HepG2 (cell line): ENCODE results near the gene CRAMP1. TPM values are rescaled to one million over a fixed set of nuclear protein-coding genes. Genes with fewer than 3 reads are reported as not detected.
A peak's percentile ranks its signal among the peaks of the same experiment; 100 is the strongest.

Source experiments
- ATAC-seq: fragments of 200-7000 bp; cut with Tn5 transposase; 3 replicates; pipeline ENCODE4 v1.9.1; 2020; ENCODE audit warnings: mild to moderate bottlenecking, moderate library complexity
- BruUV-seq: library from RNA; stranded (reverse); fragments of 400-500 nt; replicated peaks from 2 replicates; lab custom pipeline; 2021; lab: Mats Ljungman, UMichigan
- CTCF ChIA-PET: fragments of 300-600 bp; formaldehyde crosslinking; extraction: SDS; loops from one replicate; lab custom pipeline; 2021; ENCODE audit warnings: low total read pairs, inconsistent platforms, low intra/inter-chr PET ratio; lab: Yijun Ruan, JAX
- POLR2A ChIA-PET: fragments of 350-600 bp; sonication (Branson Sonifier 250); formaldehyde crosslinking; loops from one replicate; lab custom pipeline; 2020; ENCODE audit warnings: antibody characterized with exemption, inconsistent platforms; lab: Yijun Ruan, JAX
- DNase-seq: peaks from one replicate; pipeline ENCODE4 v3.0.0-alpha.2; 2015; ENCODE audit warnings: low spot score
- FAIRE-seq: peaks from 3 replicates; lab custom pipeline; 2011; peaks lifted over from hg19 to GRCh38; lab: Jason Lieb, UNC
- H2AFZ ChIP-seq: one replicate; pipeline ENCODE4 v1.6.1; 2011; ENCODE audit warnings: low read length, inconsistent platforms
- H3K27ac ChIP-seq: fragments of 300-600 bp; 3 replicates; pipeline ENCODE4 v1.8.0; 2011; ENCODE audit warnings: mixed run types, mild to moderate bottlenecking, mixed read lengths, low read length, inconsistent platforms; ENCODE audit not compliant: insufficient read depth; ENCODE audit errors: extremely low read length
- H3K27me3 ChIP-seq, 2 experiments: fragments of 200-600 bp in 1 of 2; 2 replicates in 1 of 2; 3 replicates in 1 of 2; pipeline versions ENCODE4 v1.6.0 to v1.8.0; 2011; ENCODE audit warnings: low read length in 2 of 2, mild to moderate bottlenecking in 2 of 2, moderate library complexity in 2 of 2, inconsistent platforms in 1 of 2; ENCODE audit not compliant: insufficient read depth in 2 of 2, control insufficient read depth in 1 of 2
- H3K36me3 ChIP-seq, 2 experiments: fragments of 200-600 bp in 1 of 2; replicated peaks in 1 of 2; 2 replicates in 1 of 2; 3 replicates in 1 of 2; pipeline versions ENCODE4 v1.5.1 to v1.8.0; 2011; ENCODE audit warnings: low read length in 2 of 2, inconsistent platforms in 1 of 2; ENCODE audit not compliant: insufficient read depth in 2 of 2, control insufficient read depth in 1 of 2
- H3K4me1 ChIP-seq: 2 replicates; pipeline ENCODE4 v1.5.1; 2012; ENCODE audit warnings: low read length, inconsistent platforms; ENCODE audit not compliant: insufficient read depth
- H3K4me2 ChIP-seq: 2 replicates; pipeline ENCODE4 v1.6.0; 2011; ENCODE audit warnings: low read depth, low read length, inconsistent platforms
- H3K4me3 ChIP-seq, 3 experiments: fragments of 200-600 bp in 1 of 3; sonication (generic), shearing (Covaris generic) in 1 of 3; replicated peaks in 1 of 3; 2 replicates each; pipeline ENCODE4 v1.5.1; 2011 to 2016; ENCODE audit warnings: low read length in 3 of 3, inconsistent platforms in 2 of 3, low read depth in 2 of 3, mild to moderate bottlenecking in 2 of 3, control low read depth in 1 of 3, mixed read lengths in 1 of 3; ENCODE audit not compliant: insufficient read depth in 1 of 3
- H3K79me2 ChIP-seq: one replicate; pipeline ENCODE4 v1.6.1; 2011; ENCODE audit warnings: low read length, inconsistent platforms; ENCODE audit not compliant: insufficient read depth
- H3K9ac ChIP-seq: 2 replicates; pipeline ENCODE4 v1.6.0; 2011; ENCODE audit warnings: mild to moderate bottlenecking, low read depth, low read length, inconsistent platforms; ENCODE audit not compliant: insufficient read depth
- H3K9me3 ChIP-seq: 2 replicates; pipeline ENCODE4 v1.5.1; 2012; ENCODE audit warnings: mild to moderate bottlenecking, low read length
- H4K20me1 ChIP-seq: 2 replicates; pipeline ENCODE4 v1.6.0; 2011; ENCODE audit warnings: inconsistent platforms, mild to moderate bottlenecking, low read length, moderate library complexity; ENCODE audit not compliant: insufficient read depth
- ASH2L ChIP-seq: fragments of 300-600, 200-600 bp; sonication (generic); IDR thresholded peaks from 2 replicates; pipeline ENCODE4 v1.7.0; 2017; ENCODE audit warnings: low read depth, mild to moderate bottlenecking, moderate library complexity, mixed read lengths, low read length; ENCODE audit not compliant: insufficient read length
- GFI1 ChIP-seq: sonication (generic); formaldehyde crosslinking; IDR thresholded peaks from 2 replicates; pipeline ENCODE4 v1.5.0; 2020; ENCODE audit warnings: missing genetic modification reagents, mild to moderate bottlenecking, borderline replicate concordance
- MAFG ChIP-seq: sonication (generic); formaldehyde crosslinking; IDR thresholded peaks from 2 replicates; pipeline ENCODE4 v1.5.1; 2020; ENCODE audit warnings: mild to moderate bottlenecking, missing genetic modification reagents
- MIER3 ChIP-seq: IDR thresholded peaks from 2 replicates; pipeline ENCODE4 v1.6.1; 2016; ENCODE audit warnings: missing compliant biosample characterization, borderline replicate concordance
- MLX ChIP-seq: IDR thresholded peaks from 2 replicates; pipeline ENCODE4 v1.6.1; 2016
- MXI1 ChIP-seq: IDR thresholded peaks from 3 replicates; pipeline ENCODE4 v1.6.1; 2012; ENCODE audit warnings: low read depth, low read length, inconsistent platforms, borderline replicate concordance
- PHB2 ChIP-seq: fragments of 450-650 bp; IDR thresholded peaks from 2 replicates; pipeline ENCODE4 v1.6.1; 2018; ENCODE audit not compliant: partially characterized antibody
- SAP130 ChIP-seq: IDR thresholded peaks from 2 replicates; pipeline ENCODE4 v1.6.1; 2016; ENCODE audit warnings: low read depth
- ZMYM3 ChIP-seq: sonication (generic); formaldehyde crosslinking; IDR thresholded peaks from 2 replicates; pipeline ENCODE4 v1.5.1; 2020; ENCODE audit warnings: mild to moderate bottlenecking, missing genetic modification reagents
- ZNF432 ChIP-seq: sonication (generic); formaldehyde crosslinking; IDR thresholded peaks from 2 replicates; pipeline ENCODE4 v1.5.0; 2020; ENCODE audit warnings: missing genetic modification reagents, mild to moderate bottlenecking, borderline replicate concordance
- ZNF460 ChIP-seq: sonication (generic); formaldehyde crosslinking; IDR thresholded peaks from 2 replicates; pipeline ENCODE4 v1.5.1; 2020; ENCODE audit warnings: missing genetic modification reagents, mild to moderate bottlenecking, borderline replicate concordance
- ZNF564 ChIP-seq: sonication (generic); formaldehyde crosslinking; IDR thresholded peaks from 2 replicates; pipeline ENCODE4 v1.8.1; 2023; ENCODE audit warnings: mild to moderate bottlenecking, missing genetic modification reagents
- WGBS: methylation state at CpG from one replicate; pipeline ENCODE4 v1.1.6; 2017; ENCODE audit warnings: low lambda C conversion rate; 5-methylcytosine and 5-hydroxymethylcytosine counted together
- in situ Hi-C: cut with HindIII; loops from 2 replicates; pipeline ENCODE4 v1.10.0; 2017; ENCODE audit warnings: low pct_unique_long_range_greater_than_20kb; ENCODE audit not compliant: extremely low pct_ligation_motif_present
- intact Hi-C: fragments of 100-400 bp; cut with micrococcal nuclease; formaldehyde crosslinking; loops from one replicate; pipeline ENCODE4 v1.10.0; 2022; ENCODE audit not compliant: unreplicated experiment
- polyA plus RNA-seq, 8 experiments: library from polyadenylated mRNA; depleted of rRNA in 3 of 8; stranded (reverse) in 7 of 8; unstranded in 1 of 8; fragments of >200 nt; fragmentation: Illumina TruSeq in 4 of 8; extraction: Trizol in 4 of 8; gene quantifications; 2 replicates each; pipeline versions ENCODE4 v1.2.1 to v1.2.3, GENCODE V29; 2011 to 2016; ENCODE audit warnings: low read depth in 4 of 8, missing spikeins in 1 of 8, mixed read lengths in 1 of 8; ENCODE audit not compliant: insufficient read depth in 1 of 8
- total RNA-seq, 5 experiments: library from RNA; depleted of rRNA; stranded (reverse); fragments of >200 nt; fragmentation: Illumina TruSeq; extraction: Trizol; gene quantifications; 2 replicates each; pipeline ENCODE4 v1.2.3, GENCODE V29; 2016; ENCODE audit warnings: low read depth in 1 of 5
- TF ChIP-seq, protein P1 (sequence below): sonication (generic); formaldehyde crosslinking; IDR thresholded peaks from 2 replicates; pipeline ENCODE4 v1.5.0; 2020; ENCODE audit warnings: missing genetic modification reagents
- TF ChIP-seq, protein P2 (sequence below): sonication (generic); formaldehyde crosslinking; IDR thresholded peaks from 2 replicates; pipeline ENCODE4 v1.8.0; 2022; ENCODE audit warnings: mild to moderate bottlenecking, missing genetic modification reagents

CRAMP1 gene
- total and polyA plus RNA-seq, 2 of the 13 experiments (the other 11 are each of a cell fraction or from before 2014, with no cell fraction given), result 6.8 to 9.7 TPM

DNA sequence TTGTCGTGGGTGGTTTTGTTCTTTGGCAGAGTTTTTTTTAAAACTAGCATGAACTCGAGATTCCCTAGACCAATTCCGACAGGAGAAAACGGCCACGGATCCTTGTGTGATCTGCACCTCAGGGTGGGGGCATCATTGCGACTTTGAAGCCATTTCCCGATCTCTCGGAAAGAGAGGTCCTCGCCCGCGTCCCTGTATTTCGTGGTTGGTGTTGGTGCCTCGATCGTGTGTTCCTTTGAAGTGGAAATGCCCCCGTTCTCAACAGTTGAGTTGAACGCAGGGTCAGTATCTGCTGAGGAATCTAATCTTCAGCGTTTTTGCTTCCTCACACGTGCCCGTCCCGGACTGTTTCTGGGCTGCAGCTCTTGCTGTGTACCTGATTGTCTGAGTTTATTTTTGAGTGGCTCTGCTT lies 1.1 kb downstream of the CRAMP1 start:
- TF ChIP-seq SAP130 (CRISPR knock-in tag), result 0 out of 2 replicates have a peak, but pooled peaks have one; percentile 1
- TF ChIP-seq ZNF564 (CRISPR knock-in tag), result no peak
- TF ChIP-seq ASH2L, result peak; percentile 36
- TF ChIP-seq, all 625 proteins: peak for 2
- in situ Hi-C loops, result no loop called here
- FAIRE-seq, result no peak
- H2AFZ ChIP-seq, result no peak overlapping the region
- peaks cover 35% of the 10 kb centered on the region for H3K4me1 ChIP-seq
- H3K4me3 ChIP-seq, result peak overlapping the region; percentile 86 to 93 (median 92)
- DNase-seq, result no peak
- ATAC-seq, result no peak
- H3K9ac ChIP-seq, result peak overlapping the region; percentile 82
- no peaks in the 10 kb centered on the region; a peak in 1 of 5 replicates for H3K27me3 ChIP-seq
- BruUV-seq, result no TSS peak
- H3K4me2 ChIP-seq, result peak overlapping the region; percentile 100
- intact Hi-C loops, result loop anchor here (10.0 kb wide), 1 partner anchor 92 kb away; the partner anchor contains the start of gene MAPK8IP3
- no peaks in the 10 kb centered on the region for H4K20me1 ChIP-seq
- no peaks in the 10 kb centered on the region for H3K9me3 ChIP-seq
- ChIA-PET CTCF (no interaction called here), POLR2A (interaction anchor here (0.9 to 2.4 kb wide), 2 partner anchors 65 to 68 kb away, joined by 3 to 6 read pairs; partner anchors contain the start of gene JPT2)
- peak overlapping the region; percentile 65 for H3K27ac ChIP-seq
- H3K36me3 ChIP-seq, result peaks cover 3 to 14% of the 10 kb centered on the region in 2 experiments; a peak in 2 of 5 replicates
- peaks cover 51% of the 10 kb centered on the region for H3K79me2 ChIP-seq
- 0% methylated on average over 10 of the region's 20 CpGs for WGBS

GRCh38 chr16:1613728-1614455 lies 1.7 kb downstream of the CRAMP1 start:
- H3K79me2 ChIP-seq, result peaks cover 53% of the 10 kb centered on the region
- FAIRE-seq (no peak), DNase-seq (no peak), ATAC-seq (no peak)
- H3K4me3 ChIP-seq, result peak overlapping the region; percentile 86 to 93 (median 92)
- no peaks in the 10 kb centered on the region; a peak in 1 of 5 replicates for H3K27me3 ChIP-seq
- H3K9me3 ChIP-seq, result no peaks in the 10 kb centered on the region
- H4K20me1 ChIP-seq, result no peaks in the 10 kb centered on the region
- ChIA-PET CTCF (no interaction called here), POLR2A (interaction anchor here (0.9 to 2.4 kb wide), 2 partner anchors 64 to 67 kb away, joined by 3 to 6 read pairs; partner anchors contain the start of gene JPT2)
- BruUV-seq, result no TSS peak
- H3K4me2 ChIP-seq, result peak overlapping the region; percentile 100
- in situ Hi-C loops (no loop called here), intact Hi-C loops (loop anchor here (10.0 kb wide), 1 partner anchor 91 kb away; the partner anchor contains the start of gene MAPK8IP3)
- peaks cover 35% of the 10 kb centered on the region for H3K4me1 ChIP-seq
- peak overlapping the region; percentile 86 for H3K9ac ChIP-seq
- H3K27ac ChIP-seq, result peak overlapping the region; percentile 65
- no peak overlapping the region for H2AFZ ChIP-seq
- peaks cover 3 to 20% of the 10 kb centered on the region in 2 experiments; a peak in 2 of 5 replicates for H3K36me3 ChIP-seq
- 1% methylated on average over 8 of the region's 72 CpGs for WGBS
- TF ChIP-seq, protein P1, sequence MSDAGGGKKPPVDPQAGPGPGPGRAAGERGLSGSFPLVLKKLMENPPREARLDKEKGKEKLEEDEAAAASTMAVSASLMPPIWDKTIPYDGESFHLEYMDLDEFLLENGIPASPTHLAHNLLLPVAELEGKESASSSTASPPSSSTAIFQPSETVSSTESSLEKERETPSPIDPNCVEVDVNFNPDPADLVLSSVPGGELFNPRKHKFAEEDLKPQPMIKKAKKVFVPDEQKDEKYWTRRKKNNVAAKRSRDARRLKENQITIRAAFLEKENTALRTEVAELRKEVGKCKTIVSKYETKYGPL (CRISPR knock-in tag), result no peak
- TF ChIP-seq, protein P2, sequence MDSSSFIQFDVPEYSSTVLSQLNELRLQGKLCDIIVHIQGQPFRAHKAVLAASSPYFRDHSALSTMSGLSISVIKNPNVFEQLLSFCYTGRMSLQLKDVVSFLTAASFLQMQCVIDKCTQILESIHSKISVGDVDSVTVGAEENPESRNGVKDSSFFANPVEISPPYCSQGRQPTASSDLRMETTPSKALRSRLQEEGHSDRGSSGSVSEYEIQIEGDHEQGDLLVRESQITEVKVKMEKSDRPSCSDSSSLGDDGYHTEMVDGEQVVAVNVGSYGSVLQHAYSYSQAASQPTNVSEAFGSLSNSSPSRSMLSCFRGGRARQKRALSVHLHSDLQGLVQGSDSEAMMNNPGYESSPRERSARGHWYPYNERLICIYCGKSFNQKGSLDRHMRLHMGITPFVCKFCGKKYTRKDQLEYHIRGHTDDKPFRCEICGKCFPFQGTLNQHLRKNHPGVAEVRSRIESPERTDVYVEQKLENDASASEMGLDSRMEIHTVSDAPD, result no peak
- TF ChIP-seq GFI1 (CRISPR knock-in tag) (no peak), ZMYM3 (no peak), ZNF460 (no peak), MIER3 (no peak), PHB2 (no peak), ZNF432 (CRISPR knock-in tag) (no peak), MAFG (CRISPR knock-in tag) (no peak), MLX (CRISPR knock-in tag) (no peak), MXI1 (no peak)
